SU-DHL-6 (cell line): ENCODE data around the gene ME3.

ENCODE experiments used
- CTCF ChIP-seq: fragments of 200-600 bp; sonication (generic); IDR thresholded peaks from one replicate; pipeline ENCODE4 v1.5.1; 2017; ENCODE audit warnings: antibody characterized with exemption, mild to moderate bottlenecking, low read length, moderate library complexity; ENCODE audit not compliant: insufficient read depth, poor library complexity, severe bottlenecking
- EZH2phosphoT487 ChIP-seq: fragments of 200-600 bp; sonication (generic), shearing (Covaris generic); conservative IDR thresholded peaks from 2 replicates; pipeline ENCODE4 v1.6.1; 2018; ENCODE audit warnings: mild to moderate bottlenecking, antibody characterized with exemption, low read length, moderate library complexity, mixed read lengths

GRCh38 chr11:86453290-86454030, 219.0 kb downstream of the ME3 start:
- TF ChIP-seq CTCF: no peak
- no peak for TF ChIP-seq EZH2phosphoT487
